HEK293 (cell line): ENCODE results near the gene SLC6A6.

Experiments
- CTCF ChIA-PET: fragments of 350-600 bp; formaldehyde crosslinking; extraction: SDS; loops from one replicate; lab custom pipeline; 2021; ENCODE audit warnings: antibody characterized with exemption; lab: Yijun Ruan, JAX
- POLR2A ChIA-PET: fragments of 300-600 bp; formaldehyde crosslinking; extraction: SDS; loops from one replicate; lab custom pipeline; 2020; ENCODE audit warnings: antibody characterized with exemption, inconsistent platforms; lab: Yijun Ruan, JAX
- H3K27ac ChIP-seq: fragments of 200-500 bp; sonication (Bioruptor generic); 2 replicates; pipeline ENCODE4 v1.5.1; 2014; ENCODE audit warnings: low read depth, low read length, control low read depth, inconsistent platforms; ENCODE audit errors: extremely low read depth
- H3K36me3 ChIP-seq, 2 experiments: fragments of 200-500 bp in 1 of 2; sonication (Bioruptor generic) in 1 of 2; 1 replicate in 1 of 2; 2 replicates in 1 of 2; pipeline ENCODE4 v1.5.1; 2014 to 2017; ENCODE audit warnings: inconsistent platforms in 2 of 2, low read length in 2 of 2; ENCODE audit not compliant: control insufficient read depth in 2 of 2, insufficient read depth in 1 of 2
- H3K4me1 ChIP-seq: fragments of 200-500 bp; sonication (Bioruptor generic); 2 replicates; pipeline ENCODE4 v1.5.1; 2014; ENCODE audit warnings: mild to moderate bottlenecking, low read length, inconsistent platforms; ENCODE audit not compliant: control insufficient read depth, insufficient read depth
- H3K4me3 ChIP-seq: 2 replicates; pipeline ENCODE4 v1.5.1; 2011; ENCODE audit warnings: low read depth, mild to moderate bottlenecking, control low read depth, low read length, moderate library complexity
- H3K9me3 ChIP-seq: fragments of 200-500 bp; sonication (Bioruptor generic); 2 replicates; pipeline ENCODE4 v1.5.1; 2014; ENCODE audit warnings: low read depth, low read length, inconsistent platforms; ENCODE audit not compliant: control insufficient read depth, insufficient read depth
- ATF2 ChIP-seq: fragments of 450-650 bp; formaldehyde crosslinking; IDR thresholded peaks from 2 replicates; pipeline ENCODE4 v1.5.1; 2016; ENCODE audit warnings: missing biosample characterization, missing genetic modification characterization, low read depth
- BCL11A ChIP-seq: fragments of 450-650 bp; formaldehyde crosslinking; IDR thresholded peaks from 2 replicates; pipeline ENCODE4 v1.5.1; 2016; ENCODE audit warnings: low read depth, missing biosample characterization, missing genetic modification characterization
- KLF10 ChIP-seq: fragments of 450-650 bp; IDR thresholded peaks from 2 replicates; pipeline ENCODE4 v1.5.1; 2018; ENCODE audit warnings: missing biosample characterization, mild to moderate bottlenecking, missing genetic modification characterization
- REST ChIP-seq: fragments of 450-650 bp; formaldehyde crosslinking; IDR thresholded peaks from 2 replicates; pipeline ENCODE4 v1.5.1; 2016; ENCODE audit warnings: missing biosample characterization, missing genetic modification characterization
- SP2 ChIP-seq: fragments of 450-650 bp; formaldehyde crosslinking; IDR thresholded peaks from 2 replicates; pipeline ENCODE4 v1.5.1; 2016; ENCODE audit warnings: missing biosample characterization, missing genetic modification characterization
- ZBTB6 ChIP-seq: fragments of 450-650 bp; formaldehyde crosslinking; IDR thresholded peaks from 2 replicates; pipeline ENCODE4 v1.5.1; 2017; ENCODE audit warnings: missing biosample characterization, missing genetic modification characterization
- ZIC2 ChIP-seq: fragments of 450-650 bp; formaldehyde crosslinking; IDR thresholded peaks from 2 replicates; pipeline ENCODE4 v1.5.1; 2016; ENCODE audit warnings: missing biosample characterization, missing genetic modification characterization
- ZNF146 ChIP-seq: fragments of 450-650 bp; formaldehyde crosslinking; IDR thresholded peaks from 2 replicates; pipeline ENCODE4 v1.5.1; 2016; ENCODE audit warnings: missing biosample characterization, missing genetic modification characterization
- ZNF174 ChIP-seq: fragments of 450-650 bp; formaldehyde crosslinking; IDR thresholded peaks from 2 replicates; pipeline ENCODE4 v1.5.0; 2017; ENCODE audit warnings: missing biosample characterization, mild to moderate bottlenecking, missing genetic modification characterization
- ZNF335 ChIP-seq: fragments of 450-650 bp; formaldehyde crosslinking; conservative IDR thresholded peaks from 2 replicates; pipeline ENCODE4 v1.5.1; 2016; ENCODE audit warnings: missing biosample characterization, missing genetic modification characterization
- ZNF341 ChIP-seq: fragments of 450-650 bp; formaldehyde crosslinking; IDR thresholded peaks from 2 replicates; pipeline ENCODE4; 2016; ENCODE audit warnings: low read depth, missing biosample characterization, missing genetic modification characterization
- ZNF362 ChIP-seq: fragments of 450-650 bp; formaldehyde crosslinking; IDR thresholded peaks from 2 replicates; pipeline ENCODE4 v1.5.1; 2016; ENCODE audit warnings: missing biosample characterization, missing genetic modification characterization
- ZNF416 ChIP-seq: fragments of 450-650 bp; formaldehyde crosslinking; IDR thresholded peaks from 2 replicates; pipeline ENCODE4 v1.5.1; 2016; ENCODE audit warnings: missing biosample characterization, missing genetic modification characterization
- ZNF501 ChIP-seq: fragments of 450-650 bp; formaldehyde crosslinking; IDR thresholded peaks from 2 replicates; pipeline ENCODE4 v1.5.1; 2016; ENCODE audit warnings: missing biosample characterization, missing genetic modification characterization
- ZNF571 ChIP-seq: fragments of 450-650 bp; formaldehyde crosslinking; IDR thresholded peaks from 2 replicates; pipeline ENCODE4 v1.5.0; 2017; ENCODE audit warnings: missing biosample characterization, missing genetic modification characterization
- ZNF747 ChIP-seq: fragments of 450-650 bp; formaldehyde crosslinking; IDR thresholded peaks from 2 replicates; pipeline ENCODE4 v1.5.1; 2016; ENCODE audit warnings: missing biosample characterization, missing genetic modification characterization
- ZNF768 ChIP-seq: fragments of 450-650 bp; formaldehyde crosslinking; IDR thresholded peaks from 2 replicates; pipeline ENCODE4 v1.5.1; 2018; ENCODE audit warnings: missing biosample characterization, mild to moderate bottlenecking, missing genetic modification characterization
- ZSCAN30 ChIP-seq: fragments of 450-650 bp; IDR thresholded peaks from 2 replicates; pipeline ENCODE4 v1.5.1; 2018; ENCODE audit warnings: missing biosample characterization, mild to moderate bottlenecking, missing genetic modification characterization, moderate library complexity

Gene SLC6A6

DNA sequence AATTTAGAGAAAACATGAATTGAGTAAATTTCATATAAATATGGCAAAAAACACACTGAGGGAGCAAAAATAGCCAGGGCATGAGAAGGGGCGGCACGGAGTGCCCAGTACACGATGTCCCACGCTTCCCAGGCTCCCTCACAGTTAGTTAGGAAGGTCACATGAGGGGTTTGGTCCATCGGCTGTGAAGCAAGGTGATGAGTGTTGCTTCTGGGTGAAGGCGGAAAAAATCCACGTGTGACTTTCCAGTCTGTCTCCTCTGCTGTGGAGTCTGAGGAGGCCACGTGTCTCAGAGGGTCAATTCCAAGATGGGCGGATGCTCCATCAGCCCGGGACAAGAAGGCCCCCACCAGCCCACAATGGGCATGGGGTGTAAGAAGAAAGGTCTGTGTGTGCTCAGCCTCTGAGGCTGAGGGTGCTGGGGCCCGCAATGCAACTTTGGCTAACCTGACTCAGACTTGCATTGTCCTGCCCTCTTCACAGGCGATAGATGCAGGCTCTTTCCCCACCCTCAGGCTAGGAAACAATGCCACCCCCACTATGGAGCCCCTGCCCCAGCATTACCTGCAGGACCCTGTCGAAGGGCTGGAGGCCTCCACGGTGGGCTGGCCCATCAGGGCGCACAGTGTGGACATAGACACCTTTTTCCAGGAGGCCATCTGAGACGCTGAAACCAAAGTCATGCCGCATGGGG is 92.0 kb downstream of the SLC6A6 start:
- TF ChIP-seq ZNF174 (no peak), ZNF416 (tag by site-specific recombination) (no peak), ZNF341 (no peak), KLF10 (no peak), ZNF335 (tag by site-specific recombination) (no peak), ZNF571 (tag by site-specific recombination) (no peak), ZNF362 (tag by site-specific recombination) (no peak), ATF2 (tag by site-specific recombination) (no peak)
- ChIA-PET CTCF (interaction anchor here (0.9 kb wide), 1 partner anchor 55 kb away, joined by 5 read pairs; no protein-coding TSS in a partner anchor), POLR2A (no interaction called here)

DNA sequence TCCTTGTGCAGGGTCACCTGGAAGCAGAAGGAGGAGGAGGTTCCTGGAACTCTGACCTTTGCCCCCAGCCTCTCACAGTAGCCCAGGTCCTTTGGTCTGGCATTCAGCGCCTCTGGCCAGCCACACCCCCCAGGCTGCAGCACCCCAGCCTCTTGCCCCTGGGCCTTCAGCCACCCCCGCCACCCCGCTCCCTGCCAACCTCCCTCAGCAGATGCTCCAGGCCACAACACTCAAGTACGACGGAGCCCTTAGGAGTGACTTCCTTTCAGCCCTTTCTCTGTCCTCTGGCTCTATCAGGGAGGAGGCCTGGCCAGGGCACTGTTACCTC is 92.5 kb downstream of the SLC6A6 start:
- no peaks in the 10 kb centered on the region for H3K4me1 ChIP-seq
- TF ChIP-seq SP2 (tag by site-specific recombination) = no peak
- no peak for TF ChIP-seq REST (tag by site-specific recombination)
- no peak for TF ChIP-seq ZSCAN30
- no peak for TF ChIP-seq ZBTB6 (tag by site-specific recombination)
- TF ChIP-seq ZNF501 (tag by site-specific recombination) = no peak
- H3K27ac ChIP-seq = no peak overlapping the region
- CTCF ChIA-PET = interaction anchor here (0.6 to 0.9 kb wide), 3 partner anchors 55 to 292 kb away, joined by 3 to 5 read pairs (median 4); no protein-coding TSS in a partner anchor
- POLR2A ChIA-PET = no interaction called here
- no peaks in the 10 kb centered on the region for H3K36me3 ChIP-seq
- no peaks in the 10 kb centered on the region for H3K9me3 ChIP-seq
- no peak overlapping the region for H3K4me3 ChIP-seq

More for the DNA sequence above, 92.0 kb downstream of the SLC6A6 start:
- Histone ChIP-seq H3K4me3 (no peak overlapping the region), H3K4me1 (no peaks in the 10 kb centered on the region), H3K9me3 (no peaks in the 10 kb centered on the region), H3K27ac (no peak overlapping the region), H3K36me3 (peaks cover 0 to 2% of the 10 kb centered on the region in 2 experiments; a peak in 1 of 3 replicates)

GRCh38 chr3:14496351-14496750 is 93.9 kb downstream of the SLC6A6 start:
- H3K27ac ChIP-seq = no peak overlapping the region
- ChIA-PET CTCF (interaction anchor here (0.7 to 1.0 kb wide), 2 partner anchors 57 to 215 kb away, joined by 3 read pairs; no protein-coding TSS in a partner anchor), POLR2A (no interaction called here)
- no peaks in the 10 kb centered on the region for H3K4me1 ChIP-seq
- H3K9me3 ChIP-seq = no peaks in the 10 kb centered on the region
- H3K4me3 ChIP-seq = no peak overlapping the region
- no peaks in the 10 kb centered on the region for H3K36me3 ChIP-seq
- no peak for TF ChIP-seq ZNF146 (tag by site-specific recombination)
- no peak for TF ChIP-seq ZNF768
- TF ChIP-seq ZNF747 (tag by site-specific recombination) = no peak
- no peak for TF ChIP-seq ZIC2 (tag by site-specific recombination)
- no peak for TF ChIP-seq BCL11A (tag by site-specific recombination)
- TF ChIP-seq, all 188 proteins: peak for 0
